HFFc6 (cell line): ENCODE results near the gene SLA2. TPM values are rescaled to one million over a fixed set of nuclear protein-coding genes. Genes with fewer than 3 reads are reported as not detected.

ENCODE experiments used
- DNase-seq: peaks from one replicate; pipeline ENCODE4 v3.0.0-alpha.2; 2018
- H3K27ac Mint-ChIP-seq: 2 replicates; pipeline ENCODE4 v1.8.0; 2020; ENCODE audit warnings: mild to moderate bottlenecking, mixed read lengths
- H3K27me3 Mint-ChIP-seq: 2 replicates; pipeline ENCODE4 v1.8.0; 2021; ENCODE audit warnings: mild to moderate bottlenecking, moderate library complexity, mixed read lengths; ENCODE audit not compliant: insufficient read depth
- H3K36me3 Mint-ChIP-seq: 2 replicates; pipeline ENCODE4 v1.8.0; 2021; ENCODE audit warnings: low read depth, mixed read lengths
- H3K4me1 Mint-ChIP-seq: 2 replicates; pipeline ENCODE4 v1.8.0; 2020; ENCODE audit warnings: low read depth, mixed read lengths
- H3K4me3 Mint-ChIP-seq: 2 replicates; pipeline ENCODE4 v1.8.0; 2020; ENCODE audit warnings: mild to moderate bottlenecking, moderate library complexity, mixed read lengths
- H3K9me3 Mint-ChIP-seq: 2 replicates; pipeline ENCODE4 v1.8.0; 2020; ENCODE audit warnings: mild to moderate bottlenecking, mixed read lengths
- total RNA-seq, 6 experiments: library from RNA; stranded (reverse); fragmentation: NEBNext Ultra II Directional; extraction: Animal tissue kit (Norgen Biotek cat#: 25700); gene quantifications; 2 replicates in 1 of 6; 3 replicates in 5 of 6; pipeline ENCODE4 v1.2.3, GENCODE V29; 2021
- TF ChIP-seq, protein P1 (sequence below): fragments of 200-600 bp; sonication (generic); IDR thresholded peaks from 2 replicates; pipeline ENCODE4 v1.5.0; 2021; ENCODE audit warnings: antibody characterized with exemption, mild to moderate bottlenecking

The SLA2 gene
- total RNA-seq, 6 experiments from 2014 or later, result not detected

GRCh38 chr20:36670665-36671357, 24.8 kb upstream of the SLA2 start:
- Mint-ChIP-seq H3K9me3 (no peaks in the 10 kb centered on the region), H3K36me3 (no peaks in the 10 kb centered on the region), H3K4me1 (no peaks in the 10 kb centered on the region), H3K27me3 (no peaks in the 10 kb centered on the region), H3K4me3 (no peak overlapping the region), H3K27ac (no peak overlapping the region)
- no peak for DNase-seq
- TF ChIP-seq, protein P1, sequence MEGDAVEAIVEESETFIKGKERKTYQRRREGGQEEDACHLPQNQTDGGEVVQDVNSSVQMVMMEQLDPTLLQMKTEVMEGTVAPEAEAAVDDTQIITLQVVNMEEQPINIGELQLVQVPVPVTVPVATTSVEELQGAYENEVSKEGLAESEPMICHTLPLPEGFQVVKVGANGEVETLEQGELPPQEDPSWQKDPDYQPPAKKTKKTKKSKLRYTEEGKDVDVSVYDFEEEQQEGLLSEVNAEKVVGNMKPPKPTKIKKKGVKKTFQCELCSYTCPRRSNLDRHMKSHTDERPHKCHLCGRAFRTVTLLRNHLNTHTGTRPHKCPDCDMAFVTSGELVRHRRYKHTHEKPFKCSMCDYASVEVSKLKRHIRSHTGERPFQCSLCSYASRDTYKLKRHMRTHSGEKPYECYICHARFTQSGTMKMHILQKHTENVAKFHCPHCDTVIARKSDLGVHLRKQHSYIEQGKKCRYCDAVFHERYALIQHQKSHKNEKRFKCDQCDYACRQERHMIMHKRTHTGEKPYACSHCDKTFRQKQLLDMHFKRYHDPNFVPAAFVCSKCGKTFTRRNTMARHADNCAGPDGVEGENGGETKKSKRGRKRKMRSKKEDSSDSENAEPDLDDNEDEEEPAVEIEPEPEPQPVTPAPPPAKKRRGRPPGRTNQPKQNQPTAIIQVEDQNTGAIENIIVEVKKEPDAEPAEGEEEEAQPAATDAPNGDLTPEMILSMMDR, result no peak

DNA sequence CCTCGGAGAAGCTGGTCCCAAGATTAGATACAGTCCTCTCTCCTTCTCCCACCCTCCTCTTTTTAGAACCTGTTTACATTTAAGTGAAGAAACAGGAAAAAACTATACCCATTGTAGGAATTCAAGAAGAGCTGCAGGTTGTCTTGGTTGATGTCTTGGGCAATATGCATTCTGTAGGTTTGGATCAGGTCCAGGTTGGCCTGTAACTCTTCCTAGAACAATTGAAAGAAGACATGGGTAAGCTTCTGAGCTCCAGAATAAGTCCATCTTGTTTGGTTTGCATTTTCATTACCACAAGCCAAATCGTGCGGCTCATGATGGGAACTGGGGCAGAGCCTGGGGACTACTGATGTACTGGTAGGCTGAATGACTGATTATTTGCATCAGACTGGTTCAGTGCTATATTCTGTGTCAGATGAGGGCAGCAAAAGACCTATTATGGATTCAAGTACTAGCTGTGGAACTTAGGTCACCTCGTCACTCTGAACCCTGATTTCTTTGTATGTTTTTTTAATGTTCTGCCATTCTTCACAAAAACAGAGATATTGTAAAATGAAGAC, 20.3 kb upstream of the SLA2 start:
- no peak overlapping the region for H3K27ac Mint-ChIP-seq
- H3K9me3 Mint-ChIP-seq, result no peaks in the 10 kb centered on the region
- H3K36me3 Mint-ChIP-seq, result no peaks in the 10 kb centered on the region; the same call in 1 of the 2 replicates
- DNase-seq, result peak; percentile 11
- TF ChIP-seq, protein P1, result peak; percentile 25; the same call in 1 of the 2 replicates
- no peaks in the 10 kb centered on the region; the same call in 1 of the 2 replicates for H3K27me3 Mint-ChIP-seq
- no peak overlapping the region for H3K4me3 Mint-ChIP-seq
- no peaks in the 10 kb centered on the region for H3K4me1 Mint-ChIP-seq

DNA sequence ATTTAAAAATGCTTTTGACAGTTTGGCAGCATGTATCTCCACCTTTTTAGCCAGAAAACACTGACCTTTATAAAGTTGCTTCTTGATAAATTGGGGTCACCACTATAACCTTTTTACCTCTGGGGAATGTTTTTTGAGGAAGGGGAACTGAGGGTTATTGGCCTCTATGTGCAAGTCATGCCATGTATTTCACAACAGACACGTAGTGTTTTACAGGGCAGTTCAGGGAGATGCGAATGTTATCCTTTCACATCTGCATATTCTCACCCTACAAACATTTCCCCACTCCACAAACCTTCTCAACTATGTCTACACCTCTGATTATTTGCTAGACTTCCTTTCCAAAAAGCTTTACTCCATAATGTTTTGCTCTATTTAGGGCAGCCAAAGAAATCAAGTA, 17.0 kb upstream of the SLA2 start:
- H3K27me3 Mint-ChIP-seq, result no peaks in the 10 kb centered on the region; the same call in 1 of the 2 replicates
- DNase-seq, result no peak
- H3K36me3 Mint-ChIP-seq, result no peaks in the 10 kb centered on the region; the same call in none of the 2 replicates
- no peaks in the 10 kb centered on the region for H3K4me1 Mint-ChIP-seq
- H3K4me3 Mint-ChIP-seq, result no peak overlapping the region
- TF ChIP-seq, protein P1, result no peak
- H3K9me3 Mint-ChIP-seq, result no peaks in the 10 kb centered on the region
- H3K27ac Mint-ChIP-seq, result no peak overlapping the region

DNA sequence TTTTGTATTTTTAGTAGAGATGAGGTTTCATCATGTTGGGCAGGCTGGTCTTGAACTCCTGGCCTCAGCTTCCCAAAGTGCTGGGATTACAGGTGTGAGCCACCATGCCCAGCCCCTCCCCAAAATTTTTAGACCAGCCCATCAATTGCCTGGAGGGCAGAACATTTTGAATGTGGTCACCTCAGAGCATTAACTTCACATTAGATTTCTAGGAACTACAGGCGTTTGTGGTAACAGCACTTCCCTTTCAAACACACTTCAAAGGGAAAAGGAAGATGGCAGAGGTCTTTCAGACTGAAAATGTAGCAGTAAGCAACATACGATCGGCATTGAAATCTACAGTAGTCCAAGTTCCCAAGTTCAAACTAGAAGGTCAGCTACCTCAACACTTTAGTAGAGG, 12.3 kb upstream of the SLA2 start:
- no peak overlapping the region for H3K27ac Mint-ChIP-seq
- no peaks in the 10 kb centered on the region for H3K4me1 Mint-ChIP-seq
- TF ChIP-seq, protein P1, result no peak
- H3K9me3 Mint-ChIP-seq, result no peaks in the 10 kb centered on the region
- H3K36me3 Mint-ChIP-seq, result no peaks in the 10 kb centered on the region; the same call in none of the 2 replicates
- DNase-seq, result no peak
- no peak overlapping the region for H3K4me3 Mint-ChIP-seq
- no peaks in the 10 kb centered on the region; the same call in 1 of the 2 replicates for H3K27me3 Mint-ChIP-seq

DNA sequence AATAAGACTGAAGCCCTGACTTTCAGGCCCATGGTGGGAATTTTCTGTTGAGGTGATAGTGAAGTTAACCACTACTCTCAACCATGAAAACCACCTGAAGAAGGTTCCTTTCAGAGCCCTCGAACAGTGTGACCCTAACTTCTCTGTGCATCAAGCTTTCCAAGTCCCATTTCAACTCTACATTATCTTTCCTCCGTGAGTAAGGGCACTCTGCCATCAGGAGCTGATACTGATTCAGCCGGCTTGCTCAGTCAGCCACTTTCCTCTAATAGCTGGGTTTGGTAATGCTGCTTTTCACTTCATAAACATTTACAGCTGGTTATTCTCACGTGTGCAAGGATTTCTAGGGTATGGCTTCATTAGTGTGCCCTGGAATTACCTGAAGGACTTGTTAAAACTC, 10.7 kb upstream of the SLA2 start:
- Mint-ChIP-seq H3K27ac (no peak overlapping the region), H3K27me3 (no peaks in the 10 kb centered on the region; the same call in 1 of the 2 replicates), H3K36me3 (no peaks in the 10 kb centered on the region; the same call in none of the 2 replicates), H3K4me1 (no peaks in the 10 kb centered on the region), H3K4me3 (no peak overlapping the region), H3K9me3 (no peaks in the 10 kb centered on the region)
- DNase-seq, result no peak
- TF ChIP-seq, protein P1, result no peak
